GM12865 (cell line): ENCODE results near the gene LMTK3.
"Not testable (repeated sequence)": the region's sequence is repeated elsewhere in the genome, so short reads cannot be mapped to it uniquely, and the experiment has no call there.

ENCODE experiments used
- DNase-seq: peaks from one replicate; pipeline ENCODE4 v3.0.0; 2010; ENCODE audit warnings: low read depth
- H3K4me3 ChIP-seq: 2 replicates; pipeline ENCODE4 v1.5.1; 2011; ENCODE audit warnings: mild to moderate bottlenecking, low read depth, low read length, control low read depth
- CTCF ChIP-seq: IDR thresholded peaks from 2 replicates; pipeline ENCODE4 v1.5.1; 2011; ENCODE audit warnings: low read length, control low read depth, low read depth, inconsistent platforms; ENCODE audit not compliant: insufficient read depth; ENCODE audit errors: missing control alignments

Gene LMTK3

GRCh38 chr19:48492925-48493717, 18.5 kb downstream of the LMTK3 start:
- TF ChIP-seq CTCF = no peak
- no peak overlapping the region for H3K4me3 ChIP-seq
- peak; percentile 89 for DNase-seq

- no peak overlapping the region for H3K4me3 ChIP-seq
- DNase-seq = no peak
- TF ChIP-seq CTCF = no peak
Measured at GRCh38 chr19:48491793-48492123, 19.9 kb downstream of the LMTK3 start.

- TF ChIP-seq CTCF = no peak
- no peak overlapping the region for H3K4me3 ChIP-seq
- peak; percentile 64 for DNase-seq
Measured at GRCh38 chr19:48490981-48491792, 20.4 kb downstream of the LMTK3 start.

- DNase-seq = peak; percentile 86
- no peak overlapping the region for H3K4me3 ChIP-seq
- peak; percentile 98 for TF ChIP-seq CTCF
Measured at GRCh38 chr19:48489608-48490216, 21.9 kb downstream of the LMTK3 start.

- DNase-seq, H3K4me3 ChIP-seq: not testable (repeated sequence)
Measured at GRCh38 chr19:48488478-48488877, 23.2 kb downstream of the LMTK3 start.

- H3K4me3 ChIP-seq = no peak overlapping the region
- DNase-seq = no peak
- no peak for TF ChIP-seq CTCF
Measured at GRCh38 chr19:48487948-48488347, 23.7 kb downstream of the LMTK3 start.

GRCh38 chr19:48487544-48487943, 24.1 kb downstream of the LMTK3 start:
- DNase-seq = no peak
- no peak for TF ChIP-seq CTCF
- no peak overlapping the region for H3K4me3 ChIP-seq

- not testable (repeated sequence) for DNase-seq, H3K4me3 ChIP-seq
Measured at GRCh38 chr19:48486706-48487105, 24.9 kb downstream of the LMTK3 start.
